ENCODE data around the gene PTPRK. TPM values are rescaled to one million over a fixed set of nuclear protein-coding genes. Genes with fewer than 3 reads are reported as not detected.

The PTPRK gene
- polyA plus RNA-seq, 1 donor from 2014 or later = 10.2 TPM

- Mint-ChIP-seq H3K4me3 (no peak overlapping the region), H3K27ac (no peak overlapping the region), H3K36me3 (no peaks in the 10 kb centered on the region), H3K9me3 (peaks cover 2 to 5% (median 2%) of the 10 kb centered on the region in 3 donors), H3K4me1 (no peaks in the 10 kb centered on the region), H3K27me3 (no peaks in the 10 kb centered on the region)
Measured at GRCh38 chr6:128415387-128415786, 105.0 kb downstream of the PTPRK start.

DNA sequence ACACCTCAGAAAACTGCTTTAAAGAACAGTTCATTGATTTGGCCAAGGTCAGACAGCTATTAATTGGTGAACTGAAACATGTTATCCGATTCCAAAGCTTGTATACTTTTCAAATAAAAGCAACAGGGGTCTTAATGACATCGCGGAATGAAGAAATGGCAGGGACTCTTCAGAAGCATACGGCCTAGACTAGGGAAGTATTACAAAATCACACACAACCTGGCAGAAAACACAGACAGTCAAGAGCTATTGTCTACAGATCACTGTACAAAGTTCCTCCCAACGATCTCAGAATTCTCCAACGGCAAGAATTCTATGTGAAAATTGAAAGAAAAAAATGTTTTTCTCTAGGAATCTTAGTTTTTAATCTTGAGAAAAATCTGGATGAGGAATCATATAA lies 105.5 kb downstream of the PTPRK start:
- no peaks in the 10 kb centered on the region for H3K27me3 Mint-ChIP-seq
- no peak overlapping the region for H3K4me3 Mint-ChIP-seq
- peaks cover 2 to 5% (median 2%) of the 10 kb centered on the region in 3 donors for H3K9me3 Mint-ChIP-seq
- H3K27ac Mint-ChIP-seq = no peak overlapping the region
- no peaks in the 10 kb centered on the region for H3K4me1 Mint-ChIP-seq
- no peaks in the 10 kb centered on the region for H3K36me3 Mint-ChIP-seq

DNA sequence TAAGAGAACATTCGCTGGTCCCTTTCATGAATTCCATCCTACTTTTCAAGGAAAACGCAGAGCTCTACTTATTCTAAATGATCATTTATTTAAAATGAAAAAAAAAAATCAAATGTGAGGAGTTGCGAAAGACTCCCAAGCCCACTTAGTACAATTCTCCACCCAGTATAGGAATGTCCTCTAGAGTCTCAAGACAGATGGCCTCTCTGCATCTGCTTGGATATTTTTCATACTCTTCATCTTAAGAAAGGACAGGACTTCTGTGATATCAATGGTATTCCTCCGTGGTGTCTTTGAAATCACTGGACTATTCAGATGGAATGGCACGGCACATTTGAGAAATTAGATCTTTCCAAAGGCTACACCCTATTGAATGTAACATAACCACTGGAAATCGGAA lies 107.1 kb downstream of the PTPRK start:
- Mint-ChIP-seq H3K27me3 (no peaks in the 10 kb centered on the region), H3K36me3 (no peaks in the 10 kb centered on the region), H3K27ac (no peak overlapping the region), H3K4me3 (no peak overlapping the region), H3K4me1 (no peaks in the 10 kb centered on the region), H3K9me3 (peaks cover 0 to 2% (median 2%) of the 10 kb centered on the region in 3 donors)

DNA sequence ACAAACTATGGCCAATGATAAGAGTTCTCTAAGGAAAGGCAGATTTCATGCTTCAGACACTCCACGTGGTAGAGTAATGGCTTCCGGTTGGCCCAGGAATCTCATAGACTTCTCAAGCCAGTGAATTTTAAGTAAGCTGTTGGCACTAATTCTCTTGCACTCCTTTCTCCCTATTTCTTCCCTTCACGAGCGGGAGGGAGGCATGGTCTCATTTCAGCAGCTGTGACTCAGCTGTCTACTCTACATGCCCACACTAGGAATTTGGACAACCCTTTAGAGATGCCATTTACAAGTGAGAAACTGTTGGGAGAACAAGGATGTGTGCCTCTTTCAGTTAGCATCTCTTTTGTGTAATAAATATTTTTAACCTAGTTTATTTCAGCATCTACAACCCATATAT lies 107.7 kb downstream of the PTPRK start:
- Mint-ChIP-seq H3K36me3 (no peaks in the 10 kb centered on the region), H3K4me1 (no peaks in the 10 kb centered on the region), H3K9me3 (peaks cover 0 to 2% (median 2%) of the 10 kb centered on the region in 3 donors), H3K27me3 (no peaks in the 10 kb centered on the region), H3K27ac (no peak overlapping the region), H3K4me3 (no peak overlapping the region)

DNA sequence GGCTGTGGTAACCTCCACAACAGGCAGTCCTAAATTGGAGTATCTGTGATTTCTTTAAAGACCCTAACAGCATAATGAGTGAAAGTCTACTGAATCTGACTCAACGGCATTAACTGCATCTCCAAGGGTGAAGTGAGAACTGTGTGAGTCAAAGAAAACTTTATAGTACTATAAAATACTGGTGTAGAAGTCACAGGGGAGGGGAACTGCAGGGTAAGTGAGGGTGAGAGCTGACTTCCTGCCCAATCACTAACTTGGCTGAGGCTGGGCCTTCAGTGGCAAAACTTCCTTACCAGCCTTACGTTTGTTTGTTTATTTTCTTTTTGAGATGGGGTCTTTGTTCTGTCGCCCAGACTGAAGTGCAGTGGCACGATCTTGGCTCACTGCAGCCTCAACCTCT lies 109.8 kb downstream of the PTPRK start:
- peaks cover 0 to 2% (median 0%) of the 10 kb centered on the region in 3 donors for H3K9me3 Mint-ChIP-seq
- H3K4me3 Mint-ChIP-seq = no peak overlapping the region
- no peaks in the 10 kb centered on the region for H3K4me1 Mint-ChIP-seq
- no peak overlapping the region for H3K27ac Mint-ChIP-seq
- H3K36me3 Mint-ChIP-seq = no peaks in the 10 kb centered on the region
- H3K27me3 Mint-ChIP-seq = no peaks in the 10 kb centered on the region

GRCh38 chr6:128409003-128409402 lies 111.4 kb downstream of the PTPRK start:
- no peaks in the 10 kb centered on the region for H3K9me3 Mint-ChIP-seq

DNA sequence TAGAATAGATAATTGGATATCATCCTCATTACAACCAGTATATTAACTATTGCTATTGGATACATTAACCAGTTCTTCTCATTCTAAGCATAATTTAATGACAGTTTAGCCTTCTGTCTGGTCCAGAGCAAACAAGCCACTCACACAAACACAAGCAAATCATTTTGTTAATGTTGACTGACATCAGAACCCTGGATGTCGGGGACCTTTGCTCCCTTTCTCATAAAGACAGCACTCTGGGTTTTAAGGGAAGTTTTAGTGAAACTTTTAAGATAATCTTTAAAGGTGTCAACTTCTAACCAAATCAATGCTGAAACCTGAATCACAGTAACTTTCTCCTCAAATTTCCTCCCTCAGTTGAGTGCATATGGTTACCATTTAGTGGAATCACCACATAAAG lies 113.9 kb downstream of the PTPRK start:
- H3K36me3 Mint-ChIP-seq = peaks cover 1% of the 10 kb centered on the region
- no peaks in the 10 kb centered on the region for H3K4me1 Mint-ChIP-seq
- no peak overlapping the region for H3K27ac Mint-ChIP-seq
- H3K9me3 Mint-ChIP-seq = no peaks in the 10 kb centered on the region
- no peaks in the 10 kb centered on the region for H3K27me3 Mint-ChIP-seq
- no peak overlapping the region for H3K4me3 Mint-ChIP-seq

More at GRCh38 chr6:128409003-128409402, 111.4 kb downstream of the PTPRK start:
- H3K27me3 Mint-ChIP-seq = no peaks in the 10 kb centered on the region
- no peak overlapping the region for H3K27ac Mint-ChIP-seq
- H3K4me1 Mint-ChIP-seq = no peaks in the 10 kb centered on the region
- no peak overlapping the region for H3K4me3 Mint-ChIP-seq
- peaks cover 1% of the 10 kb centered on the region for H3K36me3 Mint-ChIP-seq

- Mint-ChIP-seq H3K36me3 (peaks cover 1% of the 10 kb centered on the region), H3K4me3 (no peak overlapping the region), H3K27me3 (no peaks in the 10 kb centered on the region)
Measured at GRCh38 chr6:128403618-128404444, 116.6 kb downstream of the PTPRK start.

DNA sequence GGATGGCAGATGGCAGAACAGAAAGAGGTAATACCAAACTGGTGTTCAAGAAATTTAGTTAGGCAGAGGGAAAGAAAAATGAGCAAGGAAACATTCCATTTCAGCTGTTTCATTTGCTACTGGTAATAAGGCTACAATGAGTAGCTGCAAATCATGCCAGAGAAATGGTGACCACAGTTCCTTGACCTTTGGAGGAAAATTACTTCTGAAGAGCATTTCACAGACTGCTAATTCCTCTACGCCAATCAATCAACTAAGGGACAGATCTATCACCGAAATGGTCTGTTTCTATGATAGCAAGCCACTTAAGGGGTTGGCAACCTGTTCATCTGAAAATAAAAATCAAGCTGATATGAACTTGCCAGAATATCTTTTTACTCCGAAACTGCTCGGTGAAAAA lies 119.5 kb downstream of the PTPRK start:
- H3K36me3 Mint-ChIP-seq = peaks cover 1% of the 10 kb centered on the region
- no peaks in the 10 kb centered on the region for H3K27me3 Mint-ChIP-seq
- H3K9me3 Mint-ChIP-seq = no peaks in the 10 kb centered on the region
- no peak overlapping the region for H3K27ac Mint-ChIP-seq
- no peak overlapping the region for H3K4me3 Mint-ChIP-seq
- H3K4me1 Mint-ChIP-seq = no peaks in the 10 kb centered on the region

More at GRCh38 chr6:128403618-128404444, 116.6 kb downstream of the PTPRK start:
- Mint-ChIP-seq H3K9me3 (no peaks in the 10 kb centered on the region), H3K27ac (no peak overlapping the region), H3K4me1 (no peaks in the 10 kb centered on the region)

GRCh38 chr6:128397996-128398395 lies 122.4 kb downstream of the PTPRK start:
- Mint-ChIP-seq H3K4me3 (no peak overlapping the region), H3K36me3 (no peaks in the 10 kb centered on the region), H3K27me3 (no peaks in the 10 kb centered on the region), H3K27ac (no peak overlapping the region), H3K4me1 (no peaks in the 10 kb centered on the region), H3K9me3 (no peaks in the 10 kb centered on the region)

DNA sequence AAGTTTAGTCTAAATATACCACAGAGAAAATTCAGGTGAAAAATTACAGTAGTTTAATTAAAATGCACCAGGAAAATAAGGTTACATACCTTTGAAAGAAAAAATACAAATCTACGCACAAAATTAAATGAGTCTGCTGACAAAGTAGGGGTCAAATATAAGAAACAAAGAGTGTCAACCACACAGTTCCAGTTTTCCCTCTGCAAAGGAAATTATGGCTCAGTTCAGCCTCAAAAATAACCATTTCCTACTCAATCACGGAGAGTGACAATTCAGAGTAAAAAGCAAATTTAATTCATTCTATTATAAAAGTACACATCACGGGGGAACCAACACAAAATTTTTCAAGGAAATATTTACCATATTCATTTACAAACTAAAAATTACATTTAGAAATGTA lies 124.8 kb downstream of the PTPRK start:
- no peaks in the 10 kb centered on the region for H3K4me1 Mint-ChIP-seq
- H3K4me3 Mint-ChIP-seq = no peak overlapping the region
- H3K27ac Mint-ChIP-seq = no peak overlapping the region
- peaks cover 0 to 3% (median 0%) of the 10 kb centered on the region in 3 donors for H3K9me3 Mint-ChIP-seq
- H3K27me3 Mint-ChIP-seq = no peaks in the 10 kb centered on the region
- H3K36me3 Mint-ChIP-seq = no peaks in the 10 kb centered on the region

- H3K27me3 Mint-ChIP-seq = no peaks in the 10 kb centered on the region
- H3K4me3 Mint-ChIP-seq = no peak overlapping the region
- no peak overlapping the region for H3K27ac Mint-ChIP-seq
- H3K9me3 Mint-ChIP-seq = peaks cover 0 to 3% (median 0%) of the 10 kb centered on the region in 3 donors
- H3K36me3 Mint-ChIP-seq = no peaks in the 10 kb centered on the region
- no peaks in the 10 kb centered on the region for H3K4me1 Mint-ChIP-seq
Measured at GRCh38 chr6:128395188-128395587, 125.2 kb downstream of the PTPRK start.

- no peak overlapping the region for H3K4me3 Mint-ChIP-seq
- no peaks in the 10 kb centered on the region for H3K36me3 Mint-ChIP-seq
- peaks cover 0 to 3% (median 0%) of the 10 kb centered on the region in 3 donors for H3K9me3 Mint-ChIP-seq
- no peak overlapping the region for H3K27ac Mint-ChIP-seq
- no peaks in the 10 kb centered on the region for H3K4me1 Mint-ChIP-seq
- H3K27me3 Mint-ChIP-seq = no peaks in the 10 kb centered on the region
Measured at GRCh38 chr6:128394167-128394566, 126.2 kb downstream of the PTPRK start.

- Mint-ChIP-seq H3K36me3 (no peaks in the 10 kb centered on the region), H3K4me1 (no peaks in the 10 kb centered on the region), H3K4me3 (no peak overlapping the region), H3K27me3 (no peaks in the 10 kb centered on the region), H3K27ac (no peak overlapping the region), H3K9me3 (peaks cover 0 to 3% (median 0%) of the 10 kb centered on the region in 3 donors)
Measured at GRCh38 chr6:128389820-128390534, 130.4 kb downstream of the PTPRK start.

- Mint-ChIP-seq H3K27ac (no peak overlapping the region), H3K4me3 (no peak overlapping the region), H3K4me1 (no peaks in the 10 kb centered on the region), H3K9me3 (peaks cover 0 to 3% (median 0%) of the 10 kb centered on the region in 3 donors), H3K27me3 (no peaks in the 10 kb centered on the region), H3K36me3 (no peaks in the 10 kb centered on the region)
Measured at GRCh38 chr6:128388380-128388779, 132.0 kb downstream of the PTPRK start.
